HCT116 (cell line): ENCODE data around the gene HIPK2. TPM values are rescaled to one million over a fixed set of nuclear protein-coding genes. Genes with fewer than 3 reads are reported as not detected.

Experiments used
- ATAC-seq: fragments of 200-7000 bp; cut with Tn5 transposase; 2 replicates; pipeline ENCODE4 v1.9.1; 2020; ENCODE audit warnings: mild to moderate bottlenecking, moderate library complexity
- BruUV-seq: library from RNA; stranded (reverse); fragments of 400-500 nt; replicated peaks from 2 replicates; lab custom pipeline; 2021; lab: Mats Ljungman, UMichigan
- CTCF ChIA-PET: fragments of 300-600 bp; sonication (Branson Sonifier 250); formaldehyde crosslinking; loops from one replicate; lab custom pipeline; 2021; ENCODE audit warnings: antibody characterized with exemption; lab: Charles Lee
- POLR2A ChIA-PET: fragments of 300-600, 350-600 bp; sonication (Branson Sonifier 250); formaldehyde crosslinking; loops from one replicate; lab custom pipeline; 2021; ENCODE audit warnings: antibody characterized with exemption; lab: Charles Lee
- RAD21 ChIA-PET, 2 experiments: fragments of 300-600 bp; sonication (Branson Sonifier 250); formaldehyde crosslinking; loops; one replicate each; lab custom pipeline; 2023; ENCODE audit warnings: low total read pairs in 2 of 2; ENCODE audit not compliant: uncharacterized antibody in 2 of 2, unreplicated experiment in 2 of 2, low non-redundant PET in 1 of 2; lab: Charles Lee
- DNase-seq: peaks from one replicate; pipeline ENCODE4 v3.0.0-alpha.2; 2010; ENCODE audit warnings: low read depth, low spot score
- H2AFZ ChIP-seq: fragments of 200-600 bp; shearing (Covaris generic), sonication (generic); 2 replicates; pipeline ENCODE4 v1.6.1; 2017; ENCODE audit warnings: low read depth, mixed run types, mixed read lengths, antibody characterized with exemption, low read length; ENCODE audit not compliant: poor library complexity, severe bottlenecking
- H3K27ac ChIP-seq: 2 replicates; pipeline ENCODE4 v1.5.1; 2012; ENCODE audit warnings: low read depth, low read length
- H3K27me3 ChIP-seq: fragments of 200-600 bp; sonication (generic); 2 replicates; pipeline ENCODE4 v1.6.1; 2016; ENCODE audit warnings: mixed run types, low read length, mixed read lengths; ENCODE audit not compliant: insufficient read depth
- H3K36me3 ChIP-seq, 2 experiments: fragments of 200-500 bp in 1 of 2; fragments of 200-600 bp in 1 of 2; sonication (Bioruptor generic) in 1 of 2; sonication (generic) in 1 of 2; 2 replicates each; pipeline versions ENCODE4 v1.5.1 to v1.6.1; 2014 to 2016; ENCODE audit warnings: low read length in 2 of 2, inconsistent platforms in 1 of 2, mixed read lengths in 1 of 2, mixed run types in 1 of 2; ENCODE audit not compliant: insufficient read depth in 2 of 2, control insufficient read depth in 1 of 2
- H3K4me1 ChIP-seq, 2 experiments: fragments of 200-600 bp in 1 of 2; sonication (generic) in 1 of 2; 2 replicates each; pipeline versions ENCODE4 v1.5.1 to v1.6.1; 2012 to 2017; ENCODE audit warnings: low read length in 2 of 2, inconsistent platforms in 1 of 2, mild to moderate bottlenecking in 1 of 2, mixed read lengths in 1 of 2, mixed run types in 1 of 2, moderate library complexity in 1 of 2; ENCODE audit not compliant: insufficient read depth in 2 of 2, control insufficient read depth in 1 of 2
- H3K4me2 ChIP-seq: fragments of 200-600 bp; sonication (generic); 2 replicates; pipeline ENCODE4 v1.6.1; 2017; ENCODE audit warnings: mixed run types, low read length, mixed read lengths
- H3K4me3 ChIP-seq, 2 experiments: fragments of 200-600 bp in 1 of 2; sonication (generic) in 1 of 2; replicated peaks in 1 of 2; 2 replicates each; pipeline ENCODE4 v1.5.1; 2011 to 2016; ENCODE audit warnings: low read length in 2 of 2, control low read depth in 1 of 2, low read depth in 1 of 2, mild to moderate bottlenecking in 1 of 2, mixed read lengths in 1 of 2, mixed run types in 1 of 2
- H3K79me2 ChIP-seq: fragments of 200-600 bp; sonication (generic); 2 replicates; pipeline ENCODE4 v1.6.1; 2017; ENCODE audit warnings: mild to moderate bottlenecking, mixed run types, low read length, moderate library complexity, mixed read lengths; ENCODE audit not compliant: insufficient read depth
- H3K9ac ChIP-seq: fragments of 200-600 bp; sonication (generic); 2 replicates; pipeline ENCODE4 v1.6.1; 2016; ENCODE audit warnings: low read length, mixed read lengths
- H3K9me2 ChIP-seq: fragments of 200-600 bp; sonication (generic), shearing (Covaris generic); 2 replicates; pipeline ENCODE4 v1.6.1; 2017; ENCODE audit warnings: mixed run types, mild to moderate bottlenecking, moderate library complexity; ENCODE audit not compliant: insufficient read depth
- H3K9me3 ChIP-seq, 2 experiments: fragments of 200-500 bp in 1 of 2; fragments of 200-600 bp in 1 of 2; sonication (Bioruptor generic) in 1 of 2; sonication (generic) in 1 of 2; 2 replicates each; pipeline ENCODE4 v1.6.1; 2014 to 2017; ENCODE audit warnings: low read length in 2 of 2, mixed read lengths in 2 of 2, inconsistent platforms in 1 of 2, low read depth in 1 of 2, mild to moderate bottlenecking in 1 of 2, mixed run types in 1 of 2, moderate library complexity in 1 of 2; ENCODE audit not compliant: control insufficient read depth in 1 of 2, insufficient read depth in 1 of 2
- H4K20me1 ChIP-seq: fragments of 200-600 bp; sonication (generic), shearing (Covaris generic); 2 replicates; pipeline ENCODE4 v1.6.1; 2017; ENCODE audit warnings: mixed run types, mild to moderate bottlenecking, moderate library complexity; ENCODE audit not compliant: insufficient read depth
- CEBPB ChIP-seq: IDR thresholded peaks from 2 replicates; pipeline ENCODE4 v1.6.1; 2012; ENCODE audit warnings: low read depth
- EGR1 ChIP-seq: IDR thresholded peaks from 2 replicates; pipeline ENCODE4 v1.6.1; 2012; ENCODE audit warnings: low read depth
- JUND ChIP-seq: IDR thresholded peaks from 2 replicates; pipeline ENCODE4 v1.6.1; 2012
- POLR2A ChIP-seq: IDR thresholded peaks from 2 replicates; pipeline ENCODE4 v1.7.0; 2011; ENCODE audit warnings: borderline replicate concordance; ENCODE audit not compliant: insufficient read depth, insufficient read length; ENCODE audit errors: extremely low read depth
- POLR2AphosphoS5 ChIP-seq: IDR thresholded peaks from 2 replicates; pipeline ENCODE4 v1.6.1; 2011; ENCODE audit warnings: mild to moderate bottlenecking, low read depth, low read length, moderate library complexity
- RAD21 ChIP-seq: IDR thresholded peaks from 2 replicates; pipeline ENCODE4 v1.6.1; 2012; ENCODE audit warnings: low read depth, mild to moderate bottlenecking
- intact Hi-C: fragments of 100-400 bp; cut with micrococcal nuclease; formaldehyde crosslinking; loops from 2 replicates; pipeline ENCODE4 v1.10.0; 2022
- total RNA-seq: library from RNA; stranded (reverse); gene quantifications from one replicate; pipeline ENCODE4 v1.2.1, GENCODE V29; 2021; ENCODE audit not compliant: unreplicated experiment
- TF ChIP-seq, protein P1 (sequence below), 3 experiments: fragments of 200-600 bp in 1 of 3; sonication (generic) in 1 of 3; IDR thresholded peaks in 2 of 3; conservative IDR thresholded peaks in 1 of 3; 2 replicates each; pipeline ENCODE4 v1.5.1; 2012 to 2017; ENCODE audit warnings: low read depth in 2 of 3, low read length in 2 of 3, antibody characterized with exemption in 1 of 3, borderline replicate concordance in 1 of 3, control low read depth in 1 of 3, mild to moderate bottlenecking in 1 of 3, mixed read lengths in 1 of 3, mixed run types in 1 of 3, moderate library complexity in 1 of 3; ENCODE audit not compliant: insufficient read depth in 1 of 3
- TF ChIP-seq, protein P2 (sequence below): IDR thresholded peaks from 2 replicates; pipeline ENCODE4 v1.6.1; 2012

The HIPK2 gene
- total RNA-seq, 1 experiment from 2014 or later = 49.5 TPM

DNA sequence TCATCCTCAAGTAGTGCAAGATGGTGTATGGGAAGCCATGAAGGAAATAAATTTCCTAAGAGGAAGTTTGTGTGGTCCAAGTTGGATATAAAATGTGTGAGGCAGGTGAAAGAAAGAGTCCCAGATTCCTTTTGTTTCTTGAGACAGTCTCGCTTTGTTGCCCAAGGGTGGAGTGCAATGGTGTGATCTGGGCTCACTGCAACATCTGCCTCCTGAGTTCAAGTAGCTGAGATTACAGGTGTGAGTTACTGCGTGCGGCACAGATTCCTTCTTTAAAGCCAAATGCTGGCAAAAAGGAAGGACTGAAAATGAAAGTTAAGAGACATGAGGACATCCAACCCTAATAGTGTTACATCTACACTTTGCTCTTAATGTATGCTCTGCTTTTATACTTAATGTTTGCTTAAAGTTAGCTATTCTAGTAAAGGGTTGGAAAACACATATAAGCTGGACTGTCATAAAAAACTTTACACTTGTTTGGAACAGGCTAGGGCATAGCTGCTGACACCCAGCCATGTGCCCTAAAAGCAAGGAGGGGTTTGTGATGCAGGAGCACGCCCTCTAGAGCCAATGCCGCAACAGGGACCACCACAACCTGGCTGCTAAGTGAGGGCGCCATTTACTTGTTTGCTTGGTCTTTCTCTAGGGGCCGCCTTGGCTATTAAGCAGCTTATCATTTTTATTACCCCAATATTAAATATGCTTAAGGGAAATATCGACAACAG is 219.8 kb downstream of the HIPK2 start:
- Histone ChIP-seq H2AFZ (no peak overlapping the region), H3K27me3 (no peaks in the 10 kb centered on the region), H3K9me3 (no peaks in the 10 kb centered on the region), H3K36me3 (no peaks in the 10 kb centered on the region), H3K9ac (no peak overlapping the region), H3K9me2 (no peaks in the 10 kb centered on the region), H3K4me3 (no peak overlapping the region), H3K4me2 (no peak overlapping the region), H3K79me2 (no peaks in the 10 kb centered on the region), H3K27ac (no peak overlapping the region)
- BruUV-seq = no TSS peak
- POLR2A ChIA-PET = interaction anchor here (0.6 kb wide), 1 partner anchor 10 kb away, joined by 3 read pairs; no protein-coding TSS in a partner anchor
- intact Hi-C loops = no loop called here
- RAD21 ChIA-PET = no interaction called here
- TF ChIP-seq, protein P1, sequence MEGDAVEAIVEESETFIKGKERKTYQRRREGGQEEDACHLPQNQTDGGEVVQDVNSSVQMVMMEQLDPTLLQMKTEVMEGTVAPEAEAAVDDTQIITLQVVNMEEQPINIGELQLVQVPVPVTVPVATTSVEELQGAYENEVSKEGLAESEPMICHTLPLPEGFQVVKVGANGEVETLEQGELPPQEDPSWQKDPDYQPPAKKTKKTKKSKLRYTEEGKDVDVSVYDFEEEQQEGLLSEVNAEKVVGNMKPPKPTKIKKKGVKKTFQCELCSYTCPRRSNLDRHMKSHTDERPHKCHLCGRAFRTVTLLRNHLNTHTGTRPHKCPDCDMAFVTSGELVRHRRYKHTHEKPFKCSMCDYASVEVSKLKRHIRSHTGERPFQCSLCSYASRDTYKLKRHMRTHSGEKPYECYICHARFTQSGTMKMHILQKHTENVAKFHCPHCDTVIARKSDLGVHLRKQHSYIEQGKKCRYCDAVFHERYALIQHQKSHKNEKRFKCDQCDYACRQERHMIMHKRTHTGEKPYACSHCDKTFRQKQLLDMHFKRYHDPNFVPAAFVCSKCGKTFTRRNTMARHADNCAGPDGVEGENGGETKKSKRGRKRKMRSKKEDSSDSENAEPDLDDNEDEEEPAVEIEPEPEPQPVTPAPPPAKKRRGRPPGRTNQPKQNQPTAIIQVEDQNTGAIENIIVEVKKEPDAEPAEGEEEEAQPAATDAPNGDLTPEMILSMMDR (IDR thresholded peaks at IDR 0.05 in 2 of 3, conservative IDR thresholded peaks at IDR 0.05 in 1 of 3; ENCODE audit: borderline replicate concordance in 1 of 3, insufficient read depth in 1 of 3, low read depth in 2 of 3, low read length in 2 of 3) = peak in 1 of 3 experiments; percentile 29; a peak in 1 of 6 replicates
- TF ChIP-seq JUND (no peak), POLR2A (no peak), POLR2AphosphoS5 (no peak), RAD21 (0 out of 2 replicates have a peak, but pooled peaks have one; percentile 5), CEBPB (no peak), EGR1 (no peak)
- TF ChIP-seq, protein P2, sequence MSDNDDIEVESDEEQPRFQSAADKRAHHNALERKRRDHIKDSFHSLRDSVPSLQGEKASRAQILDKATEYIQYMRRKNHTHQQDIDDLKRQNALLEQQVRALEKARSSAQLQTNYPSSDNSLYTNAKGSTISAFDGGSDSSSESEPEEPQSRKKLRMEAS = no peak
- TF ChIP-seq, all 23 proteins: peak for 2
- CTCF ChIA-PET = no interaction called here
- ATAC-seq (no peak), DNase-seq (no peak)
- H3K4me1 ChIP-seq = no peaks in the 10 kb centered on the region
- H4K20me1 ChIP-seq = no peaks in the 10 kb centered on the region
